ENCODE measurements around the gene DNAJC3. TPM values are rescaled to one million over a fixed set of nuclear protein-coding genes. Genes with fewer than 3 reads are reported as not detected.
A peak's percentile ranks its signal among the peaks of the same experiment; 100 is the strongest.

The DNAJC3 gene
- total and polyA plus RNA-seq, 2 of the 13 experiments (the other 11 are each of a cell fraction or from before 2014, with no cell fraction given), result 10.4 to 48.2 TPM

DNA sequence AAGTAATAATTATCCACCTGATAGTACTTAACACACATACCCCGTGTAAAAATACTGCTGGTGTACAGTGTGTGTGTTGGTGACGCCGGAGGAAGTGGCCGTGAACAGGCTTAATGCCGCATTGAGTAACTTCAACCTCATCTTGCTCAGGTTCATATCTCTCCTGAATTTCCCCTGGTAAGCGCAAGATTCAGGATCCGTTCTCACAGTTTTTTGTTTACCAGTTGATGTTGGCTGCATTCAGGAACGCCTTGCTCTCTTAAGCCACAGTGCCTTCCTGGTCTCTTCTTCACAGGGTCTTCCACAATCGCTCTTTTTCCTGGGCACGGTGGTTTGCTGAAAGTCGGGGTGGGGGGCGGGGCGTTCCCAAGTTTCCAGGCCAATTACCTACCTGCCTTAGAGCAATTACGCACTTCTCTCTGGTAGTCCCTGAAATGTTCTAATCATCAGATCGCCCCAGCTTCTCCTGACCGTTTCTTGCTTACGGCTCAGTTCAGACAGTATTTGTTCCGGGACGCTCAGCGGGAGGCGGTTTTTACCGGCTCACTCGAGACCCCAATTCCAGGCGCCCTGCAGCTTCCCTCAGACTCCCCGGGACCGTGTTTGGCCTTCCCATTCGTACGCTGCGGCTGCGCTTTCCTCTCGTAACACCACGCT, 706 bp upstream of the DNAJC3 start (continued):
- TF ChIP-seq, protein P1, sequence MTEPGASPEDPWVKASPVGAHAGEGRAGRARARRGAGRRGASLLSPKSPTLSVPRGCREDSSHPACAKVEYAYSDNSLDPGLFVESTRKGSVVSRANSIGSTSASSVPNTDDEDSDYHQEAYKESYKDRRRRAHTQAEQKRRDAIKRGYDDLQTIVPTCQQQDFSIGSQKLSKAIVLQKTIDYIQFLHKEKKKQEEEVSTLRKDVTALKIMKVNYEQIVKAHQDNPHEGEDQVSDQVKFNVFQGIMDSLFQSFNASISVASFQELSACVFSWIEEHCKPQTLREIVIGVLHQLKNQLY (CRISPR knock-in tag; IDR thresholded peaks at IDR 0.05), result no peak
- no peak for TF ChIP-seq ZNF276 (CRISPR knock-in tag; IDR thresholded peaks at IDR 0.05; ENCODE audit: low read depth)
- no peak for TF ChIP-seq POLR2AphosphoS2 (IDR thresholded peaks at IDR 0.05; ENCODE audit: low read depth, low read length)
- no peak for TF ChIP-seq RNF2 (conservative IDR thresholded peaks at IDR 0.05; ENCODE audit: low read depth)
- TF ChIP-seq CBFB (CRISPR knock-in tag; IDR thresholded peaks at IDR 0.05), result no peak
- TF ChIP-seq DPF2 (CRISPR knock-in tag; IDR thresholded peaks at IDR 0.05; ENCODE audit: borderline replicate concordance, low read depth), result no peak
- 0 out of 2 replicates have a peak, but pooled peaks have one; percentile 2 for TF ChIP-seq ZKSCAN8 (CRISPR knock-in tag; IDR thresholded peaks at IDR 0.05; ENCODE audit: borderline replicate concordance)
- TF ChIP-seq ZNF878 (CRISPR knock-in tag; IDR thresholded peaks at IDR 0.05), result 0 out of 2 replicates have a peak, but pooled peaks have one; percentile 15
- no peak for TF ChIP-seq ZNF143 (CRISPR knock-in tag; IDR thresholded peaks at IDR 0.05)
- TF ChIP-seq ZIK1 (CRISPR knock-in tag; IDR thresholded peaks at IDR 0.05; ENCODE audit: borderline replicate concordance, low read depth), result no peak
- 0 out of 2 replicates have a peak, but pooled peaks have one; percentile 11 for TF ChIP-seq TEF (CRISPR knock-in tag; IDR thresholded peaks at IDR 0.05)
- TF ChIP-seq JUNB (CRISPR knock-in tag; IDR thresholded peaks at IDR 0.05; ENCODE audit: borderline replicate concordance), result no peak
- no peak for TF ChIP-seq ZBTB20 (CRISPR knock-in tag; IDR thresholded peaks at IDR 0.05; ENCODE audit: borderline replicate concordance, low read depth)
- no peak; the same call in 1 of the 2 replicates for TF ChIP-seq RARA (CRISPR knock-in tag; IDR thresholded peaks at IDR 0.05)
- no peak for TF ChIP-seq ZNF660 (CRISPR knock-in tag; IDR thresholded peaks at IDR 0.05; ENCODE audit: borderline replicate concordance, low read depth)
- TF ChIP-seq ZKSCAN1 (IDR thresholded peaks at IDR 0.05; ENCODE audit: low read length), result no peak
- TF ChIP-seq PAWR (CRISPR knock-in tag; IDR thresholded peaks at IDR 0.05; ENCODE audit: borderline replicate concordance), result no peak
- no peak for TF ChIP-seq ZNF17 (CRISPR knock-in tag; IDR thresholded peaks at IDR 0.05)
- no peak for TF ChIP-seq MAX (IDR thresholded peaks at IDR 0.05)
- TF ChIP-seq, protein P2, sequence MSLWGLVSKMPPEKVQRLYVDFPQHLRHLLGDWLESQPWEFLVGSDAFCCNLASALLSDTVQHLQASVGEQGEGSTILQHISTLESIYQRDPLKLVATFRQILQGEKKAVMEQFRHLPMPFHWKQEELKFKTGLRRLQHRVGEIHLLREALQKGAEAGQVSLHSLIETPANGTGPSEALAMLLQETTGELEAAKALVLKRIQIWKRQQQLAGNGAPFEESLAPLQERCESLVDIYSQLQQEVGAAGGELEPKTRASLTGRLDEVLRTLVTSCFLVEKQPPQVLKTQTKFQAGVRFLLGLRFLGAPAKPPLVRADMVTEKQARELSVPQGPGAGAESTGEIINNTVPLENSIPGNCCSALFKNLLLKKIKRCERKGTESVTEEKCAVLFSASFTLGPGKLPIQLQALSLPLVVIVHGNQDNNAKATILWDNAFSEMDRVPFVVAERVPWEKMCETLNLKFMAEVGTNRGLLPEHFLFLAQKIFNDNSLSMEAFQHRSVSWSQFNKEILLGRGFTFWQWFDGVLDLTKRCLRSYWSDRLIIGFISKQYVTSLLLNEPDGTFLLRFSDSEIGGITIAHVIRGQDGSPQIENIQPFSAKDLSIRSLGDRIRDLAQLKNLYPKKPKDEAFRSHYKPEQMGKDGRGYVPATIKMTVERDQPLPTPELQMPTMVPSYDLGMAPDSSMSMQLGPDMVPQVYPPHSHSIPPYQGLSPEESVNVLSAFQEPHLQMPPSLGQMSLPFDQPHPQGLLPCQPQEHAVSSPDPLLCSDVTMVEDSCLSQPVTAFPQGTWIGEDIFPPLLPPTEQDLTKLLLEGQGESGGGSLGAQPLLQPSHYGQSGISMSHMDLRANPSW (CRISPR knock-in tag; IDR thresholded peaks at IDR 0.05; ENCODE audit: borderline replicate concordance), result no peak
- no peak for TF ChIP-seq KDM5B (CRISPR knock-in tag; IDR thresholded peaks at IDR 0.05; ENCODE audit: borderline replicate concordance)
- TF ChIP-seq LBX2 (CRISPR knock-in tag; IDR thresholded peaks at IDR 0.05; ENCODE audit: borderline replicate concordance), result no peak
- TF ChIP-seq HDAC2 (CRISPR knock-in tag; IDR thresholded peaks at IDR 0.05), result 0 out of 2 replicates have a peak, but pooled peaks have one; percentile 10
